Neural cell (in vitro differentiated cells): Measurements from ENCODE around the gene REPIN1. TPM values are rescaled to one million over a fixed set of nuclear protein-coding genes. Genes with fewer than 3 reads are reported as not detected.

Experiments
- H2AFZ ChIP-seq: fragments of 200-600, 300-800 bp; sonication (generic), shearing (Covaris generic); 2 replicates; pipeline ENCODE4 v1.6.0; 2014; ENCODE audit warnings: low read depth, mild to moderate bottlenecking, antibody characterized with exemption, low read length, moderate library complexity
- H3F3A ChIP-seq: fragments of 200-600 bp; shearing (Covaris generic); 2 replicates; pipeline ENCODE4 v1.6.1; 2016; ENCODE audit warnings: mild to moderate bottlenecking, moderate library complexity, mixed read lengths, antibody characterized with exemption, low read length; ENCODE audit not compliant: insufficient read depth, poor library complexity, severe bottlenecking
- H3K27ac ChIP-seq: fragments of 200-600, 300-800 bp; sonication (generic), shearing (Covaris generic); 2 replicates; pipeline ENCODE4 v1.5.1; 2014; ENCODE audit warnings: mild to moderate bottlenecking, low read length, moderate library complexity
- H3K27me3 ChIP-seq: fragments of 300-800, 200-600 bp; sonication (generic), shearing (Covaris generic); 2 replicates; pipeline ENCODE4 v1.6.0; 2014; ENCODE audit warnings: mild to moderate bottlenecking, low read depth, low read length, moderate library complexity; ENCODE audit not compliant: insufficient read depth
- H3K36me3 ChIP-seq: fragments of 300-800, 200-600 bp; sonication (generic), shearing (Covaris generic); 2 replicates; pipeline ENCODE4 v1.5.1; 2014; ENCODE audit warnings: mild to moderate bottlenecking, antibody characterized with exemption, low read length, moderate library complexity; ENCODE audit not compliant: insufficient read depth
- H3K4me2 ChIP-seq: fragments of 300-800, 200-600 bp; sonication (generic), shearing (Covaris generic); 2 replicates; pipeline ENCODE4 v1.6.0; 2014; ENCODE audit warnings: mild to moderate bottlenecking, low read length
- H3K4me3 ChIP-seq: fragments of 300-800, 200-600 bp; sonication (generic), shearing (Covaris generic); 2 replicates; pipeline ENCODE4 v1.5.1; 2014; ENCODE audit warnings: mild to moderate bottlenecking, low read length, moderate library complexity
- H3K79me2 ChIP-seq: fragments of 200-600 bp; shearing (Covaris generic); replicated peaks from 2 replicates; pipeline ENCODE4 v1.6.0; 2014; ENCODE audit warnings: mild to moderate bottlenecking, low read length, moderate library complexity; ENCODE audit not compliant: insufficient read depth
- H3K9ac ChIP-seq: fragments of 300-800, 200-600 bp; sonication (generic), shearing (Covaris generic); 2 replicates; pipeline ENCODE4 v1.6.1; 2016; ENCODE audit warnings: mild to moderate bottlenecking, low read length, mixed read lengths
- H3K9me2 ChIP-seq: fragments of 200-600 bp; shearing (Covaris generic); 2 replicates; pipeline ENCODE4 v1.6.1; 2016; ENCODE audit warnings: mild to moderate bottlenecking, low read length, mixed read lengths; ENCODE audit not compliant: insufficient read depth
- H3K9me3 ChIP-seq: fragments of 200-600, 300-800 bp; sonication (generic), shearing (Covaris generic); 2 replicates; pipeline ENCODE4 v1.6.1; 2016; ENCODE audit warnings: mild to moderate bottlenecking, mixed run types, low read length, moderate library complexity, mixed read lengths
- H4K20me1 ChIP-seq: fragments of 200-600 bp; shearing (Covaris generic); 2 replicates; pipeline ENCODE4 v1.6.1; 2016; ENCODE audit warnings: mild to moderate bottlenecking, mixed run types; ENCODE audit not compliant: insufficient read depth
- EZH2 ChIP-seq: fragments of 200-600, 300-800 bp; shearing (Covaris generic), sonication (generic); IDR thresholded peaks from 2 replicates; pipeline ENCODE4 v1.6.1; 2014; ENCODE audit warnings: antibody characterized with exemption, low read length, borderline replicate concordance, mild to moderate bottlenecking; ENCODE audit not compliant: insufficient read depth, poor library complexity, severe bottlenecking
- MXI1 ChIP-seq: fragments of 450-650 bp; conservative IDR thresholded peaks from 2 replicates; pipeline ENCODE4 v1.6.1; 2014; ENCODE audit warnings: antibody characterized with exemption, mild to moderate bottlenecking; ENCODE audit not compliant: poor library complexity, severe bottlenecking
- polyA plus RNA-seq: library from polyadenylated mRNA; depleted of rRNA; stranded (reverse); fragments of >200 nt; gene quantifications from 2 replicates; pipeline ENCODE4 v1.2.3, GENCODE V29; 2014

REPIN1 gene
- polyA plus RNA-seq, 1 donor from 2014 or later: 95.5 TPM

- H3F3A ChIP-seq: no peaks in the 10 kb centered on the region
- no peaks in the 10 kb centered on the region for H3K79me2 ChIP-seq
- H3K27ac ChIP-seq: no peak overlapping the region
- no peaks in the 10 kb centered on the region for H3K27me3 ChIP-seq
- TF ChIP-seq EZH2 (no peak), MXI1 (no peak)
- H3K9me2 ChIP-seq: no peaks in the 10 kb centered on the region
- H3K4me2 ChIP-seq: no peak overlapping the region
- no peaks in the 10 kb centered on the region for H3K36me3 ChIP-seq
- no peak overlapping the region for H3K4me3 ChIP-seq
- H2AFZ ChIP-seq: no peak overlapping the region
- H3K9me3 ChIP-seq: no peaks in the 10 kb centered on the region
- no peaks in the 10 kb centered on the region for H4K20me1 ChIP-seq
- no peak overlapping the region for H3K9ac ChIP-seq
Observed at GRCh38 chr7:150421831-150422230, 53.2 kb downstream of the REPIN1 start.

Other genes with a start within 250 kb of the REPIN1 start
- gene LRRC61, start 45.5 kb upstream of the REPIN1 start, polyA plus RNA-seq: 1.2 and 5.0 TPM in 2 replicates
- gene ACTR3C, start 45.3 kb upstream of the REPIN1 start, polyA plus RNA-seq: not detected in 2 replicates
- 0.71 TPM in 1 of 2 replicates, not detected in the other for gene RARRES2, start 27.2 kb upstream of the REPIN1 start, polyA plus RNA-seq
- gene ZNF775, start 10.5 kb downstream of the REPIN1 start, polyA plus RNA-seq: 16.8 and 24.9 TPM in 2 replicates
- gene GIMAP8, start 81.8 kb downstream of the REPIN1 start, polyA plus RNA-seq: not detected in 2 replicates
- not detected in 2 replicates for gene GIMAP7, start 146.1 kb downstream of the REPIN1 start, polyA plus RNA-seq
- not detected in 2 replicates for gene GIMAP4, start 198.6 kb downstream of the REPIN1 start, polyA plus RNA-seq